Peyer's patch (tissue), 4 donors: ENCODE data around the gene SIPA1L3. TPM values are rescaled to one million over a fixed set of nuclear protein-coding genes. Genes with fewer than 3 reads are reported as not detected.

Experiments used
- DNase-seq, 3 donors: peaks; one replicate each; pipeline ENCODE4 v3.0.0-alpha.2; 2017 to 2019
- H3K27ac ChIP-seq, 4 donors: fragments of 200-600 bp; sonication (generic); one replicate each; pipeline ENCODE4 v1.5.1; 2016 to 2019
- H3K27me3 ChIP-seq, 2 donors: fragments of 200-600 bp; sonication (generic); one replicate each; pipeline ENCODE4 v1.5.1; 2019
- H3K36me3 ChIP-seq, 3 donors: fragments of 200-600 bp; sonication (generic); one replicate each; pipeline ENCODE4 v1.5.1; 2016 to 2019
- H3K4me1 ChIP-seq, 4 donors: fragments of 200-600 bp; sonication (generic); one replicate each; pipeline ENCODE4 v1.5.1; 2016 to 2019
- H3K4me3 ChIP-seq, 4 donors: fragments of 200-600 bp; sonication (generic); 1 replicate in 3 of 4; 2 replicates in 1 of 4; pipeline ENCODE4 v1.5.1; 2016 to 2019; ENCODE audit warnings: mild to moderate bottlenecking in 1 of 4
- H3K9me3 ChIP-seq, 4 donors: fragments of 200-600 bp; sonication (generic); one replicate each; pipeline ENCODE4 v1.5.1; 2016 to 2019; ENCODE audit warnings: mild to moderate bottlenecking in 1 of 4
- POLR2A ChIP-seq, 2 donors: fragments of 450-650 bp; IDR thresholded peaks; one replicate each; pipeline ENCODE4 v1.5.1; 2017; ENCODE audit warnings: antibody characterized with exemption in 2 of 2, mild to moderate bottlenecking in 2 of 2, moderate library complexity in 2 of 2
- total RNA-seq, 4 donors: library from RNA; depleted of rRNA; stranded (reverse); fragments of >200 nt; gene quantifications; one replicate each; pipeline ENCODE4 v1.1.0, GENCODE V29; 2016
- TF ChIP-seq, protein P1 (sequence below), 6 experiments: fragments of 450-650 bp in 4 of 6; fragments of 200-600 bp in 2 of 6; sonication (generic) in 1 of 6; IDR thresholded peaks; one replicate each; pipeline ENCODE4 v1.5.1; 2017 to 2019; ENCODE audit warnings: antibody characterized with exemption in 6 of 6, mild to moderate bottlenecking in 3 of 6, moderate library complexity in 1 of 6

SIPA1L3 gene
- total RNA-seq, 4 donors from 2014 or later, result 63.5 to 304 (median 264) TPM

DNA sequence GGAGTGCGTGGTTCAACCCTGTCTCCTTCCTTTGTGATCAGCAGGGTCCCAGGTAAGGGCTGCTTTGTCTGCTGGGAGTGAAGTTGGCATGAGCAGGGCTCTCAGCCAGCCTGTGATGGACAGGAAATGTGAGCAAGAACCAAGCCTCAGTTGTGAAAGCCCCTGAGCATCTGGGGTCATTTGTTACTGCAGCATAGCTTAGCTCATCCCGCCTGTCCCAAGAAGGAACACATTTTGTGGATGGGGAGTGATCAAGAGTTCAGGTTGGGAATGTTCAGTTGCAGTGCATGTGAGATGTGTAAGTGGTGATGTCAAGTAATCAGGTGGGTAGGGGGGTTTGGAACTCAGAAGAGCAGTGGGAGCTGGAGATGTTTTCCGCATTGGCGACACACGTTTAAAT lies 164.6 kb downstream of the SIPA1L3 start:
- H3K27me3 ChIP-seq, result no peaks in the 10 kb centered on the region
- peaks cover 0 to 5% (median 0%) of the 10 kb centered on the region in 3 donors for H3K36me3 ChIP-seq
- TF ChIP-seq, protein P1, sequence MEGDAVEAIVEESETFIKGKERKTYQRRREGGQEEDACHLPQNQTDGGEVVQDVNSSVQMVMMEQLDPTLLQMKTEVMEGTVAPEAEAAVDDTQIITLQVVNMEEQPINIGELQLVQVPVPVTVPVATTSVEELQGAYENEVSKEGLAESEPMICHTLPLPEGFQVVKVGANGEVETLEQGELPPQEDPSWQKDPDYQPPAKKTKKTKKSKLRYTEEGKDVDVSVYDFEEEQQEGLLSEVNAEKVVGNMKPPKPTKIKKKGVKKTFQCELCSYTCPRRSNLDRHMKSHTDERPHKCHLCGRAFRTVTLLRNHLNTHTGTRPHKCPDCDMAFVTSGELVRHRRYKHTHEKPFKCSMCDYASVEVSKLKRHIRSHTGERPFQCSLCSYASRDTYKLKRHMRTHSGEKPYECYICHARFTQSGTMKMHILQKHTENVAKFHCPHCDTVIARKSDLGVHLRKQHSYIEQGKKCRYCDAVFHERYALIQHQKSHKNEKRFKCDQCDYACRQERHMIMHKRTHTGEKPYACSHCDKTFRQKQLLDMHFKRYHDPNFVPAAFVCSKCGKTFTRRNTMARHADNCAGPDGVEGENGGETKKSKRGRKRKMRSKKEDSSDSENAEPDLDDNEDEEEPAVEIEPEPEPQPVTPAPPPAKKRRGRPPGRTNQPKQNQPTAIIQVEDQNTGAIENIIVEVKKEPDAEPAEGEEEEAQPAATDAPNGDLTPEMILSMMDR (IDR thresholded peaks at IDR 0.05), result no peak
- no peak overlapping the region for H3K4me3 ChIP-seq
- H3K4me1 ChIP-seq, result no peaks in the 10 kb centered on the region
- H3K27ac ChIP-seq, result no peak overlapping the region
- no peaks in the 10 kb centered on the region for H3K9me3 ChIP-seq
- DNase-seq, result no peak

DNA sequence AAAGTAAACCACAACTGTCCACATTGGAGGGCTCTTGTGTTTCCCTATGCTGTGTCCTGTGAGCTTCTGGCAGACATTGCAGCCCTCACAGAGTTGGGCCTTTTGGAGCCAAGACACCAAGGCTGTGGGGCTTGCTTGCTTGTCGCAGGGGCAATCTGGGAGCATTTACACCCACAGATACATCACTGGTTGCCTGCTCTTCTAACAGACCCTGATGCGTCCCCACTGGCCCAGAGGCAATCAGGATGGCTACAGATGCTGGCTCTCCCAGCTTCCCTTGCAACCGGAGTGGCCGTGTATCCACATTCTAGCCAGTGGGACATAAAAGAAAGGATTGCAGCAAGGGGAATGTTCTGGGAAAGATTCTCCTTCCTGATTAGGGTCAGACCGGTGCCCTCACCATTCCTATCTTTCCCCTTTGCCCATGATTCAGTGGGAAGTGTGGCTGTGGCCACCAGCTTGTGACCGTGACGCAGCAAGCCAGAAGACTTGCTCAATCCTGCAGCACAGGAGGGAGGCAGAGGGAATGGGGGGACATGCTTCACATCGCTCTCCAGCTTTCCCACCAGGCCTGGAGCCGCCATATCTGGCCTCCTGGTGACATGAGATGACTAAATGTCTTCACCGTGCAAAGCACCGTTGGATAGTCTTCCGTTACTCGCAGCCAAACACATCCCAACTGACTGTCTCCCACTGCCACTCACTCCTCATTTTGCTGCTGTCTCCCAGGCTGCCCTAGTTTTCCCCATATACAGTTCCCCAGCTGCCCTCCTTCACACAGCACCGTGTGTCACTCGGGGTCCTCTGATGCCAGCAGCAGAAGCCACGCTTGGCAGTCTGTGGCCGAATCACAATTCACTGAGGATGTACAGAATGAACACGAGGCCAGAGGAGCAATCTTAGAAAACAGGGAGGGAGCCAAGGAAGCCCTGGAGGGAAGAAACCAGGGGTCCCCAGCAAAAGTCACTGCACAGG lies 166.1 kb downstream of the SIPA1L3 start:
- TF ChIP-seq, protein P1 (IDR thresholded peaks at IDR 0.05), result no peak
- no peak for TF ChIP-seq POLR2A (IDR thresholded peaks at IDR 0.05)
- Histone ChIP-seq H3K36me3 (peaks cover 0 to 5% (median 0%) of the 10 kb centered on the region in 3 donors), H3K4me1 (no peaks in the 10 kb centered on the region), H3K4me3 (no peak overlapping the region), H3K9me3 (no peaks in the 10 kb centered on the region), H3K27ac (no peak overlapping the region), H3K27me3 (no peaks in the 10 kb centered on the region)
- DNase-seq, result no peak

DNA sequence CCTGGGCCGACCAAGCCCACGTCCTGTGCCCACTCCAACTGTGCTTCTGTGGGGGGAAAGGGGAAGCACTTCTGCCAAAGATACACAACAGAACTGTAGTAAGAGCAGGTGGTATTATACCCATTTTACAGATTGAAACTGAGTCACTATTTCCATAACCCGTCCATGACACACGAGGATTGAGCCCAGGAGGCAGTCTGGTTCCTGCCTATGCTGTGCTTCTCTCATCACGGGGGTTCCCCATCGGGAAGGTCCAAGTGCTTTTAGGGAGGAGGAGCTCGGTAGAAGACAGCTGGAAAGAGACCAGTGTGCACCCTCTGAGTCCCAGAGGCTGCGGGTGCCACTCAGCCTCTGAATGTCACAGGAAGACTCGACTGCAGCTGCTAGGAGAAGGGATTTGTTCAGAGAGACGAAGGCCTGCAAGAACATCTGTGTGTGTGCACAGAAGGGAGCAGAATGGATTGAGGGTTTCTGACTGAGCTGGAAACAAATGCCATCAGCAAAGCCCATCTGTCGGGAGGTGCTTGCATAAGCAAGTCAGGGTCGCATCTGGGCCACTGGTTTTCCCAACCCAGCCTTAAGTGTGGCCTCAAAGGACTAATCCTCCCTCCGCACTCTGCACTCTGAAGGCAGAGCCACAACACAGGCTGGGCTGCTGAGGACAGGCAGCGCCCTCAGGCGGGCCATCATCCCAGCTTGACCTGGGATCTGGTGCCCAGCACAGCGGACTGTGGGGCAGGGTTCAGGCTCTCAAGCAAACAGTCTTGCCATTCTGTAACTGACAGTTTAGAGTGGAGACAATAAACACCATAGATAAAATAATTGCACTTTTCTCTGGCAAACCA lies 167.1 kb downstream of the SIPA1L3 start:
- no peak overlapping the region for H3K27ac ChIP-seq
- H3K27me3 ChIP-seq, result no peaks in the 10 kb centered on the region
- H3K4me3 ChIP-seq, result no peak overlapping the region
- H3K36me3 ChIP-seq, result peaks cover 0 to 5% (median 0%) of the 10 kb centered on the region in 3 donors
- no peaks in the 10 kb centered on the region for H3K4me1 ChIP-seq
- no peaks in the 10 kb centered on the region for H3K9me3 ChIP-seq
- no peak for TF ChIP-seq POLR2A (IDR thresholded peaks at IDR 0.05)
- TF ChIP-seq, protein P1 (IDR thresholded peaks at IDR 0.05), result peak in 2 of 6 experiments; percentile 28 to 34
- peak in 1 of 3 donors; percentile 60 for DNase-seq

DNA sequence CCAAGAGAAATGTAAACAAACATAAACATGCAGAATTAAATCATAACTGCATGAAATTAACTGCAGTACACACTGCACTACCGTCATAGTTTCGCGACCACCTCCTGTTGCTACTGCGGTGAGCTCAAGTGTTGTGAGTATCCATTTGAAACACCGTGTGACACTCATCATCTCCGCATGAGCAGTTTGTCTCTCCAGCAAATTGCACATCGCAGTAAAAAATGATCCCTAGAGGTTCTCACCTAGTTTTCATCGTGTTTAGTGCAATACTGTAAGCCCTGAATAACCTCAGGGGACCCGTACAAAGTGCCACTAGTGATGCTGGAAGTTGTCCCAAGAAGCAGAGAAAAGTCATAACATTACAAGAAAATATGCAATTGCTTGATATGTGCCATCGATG lies 169.3 kb downstream of the SIPA1L3 start:
- Histone ChIP-seq H3K4me1 (no peaks in the 10 kb centered on the region), H3K27ac (no peak overlapping the region), H3K9me3 (no peaks in the 10 kb centered on the region), H3K27me3 (no peaks in the 10 kb centered on the region), H3K36me3 (peaks cover 0 to 8% (median 0%) of the 10 kb centered on the region in 3 donors), H3K4me3 (no peak overlapping the region)
- TF ChIP-seq, protein P1 (IDR thresholded peaks at IDR 0.05), result no peak
- DNase-seq, result no peak

DNA sequence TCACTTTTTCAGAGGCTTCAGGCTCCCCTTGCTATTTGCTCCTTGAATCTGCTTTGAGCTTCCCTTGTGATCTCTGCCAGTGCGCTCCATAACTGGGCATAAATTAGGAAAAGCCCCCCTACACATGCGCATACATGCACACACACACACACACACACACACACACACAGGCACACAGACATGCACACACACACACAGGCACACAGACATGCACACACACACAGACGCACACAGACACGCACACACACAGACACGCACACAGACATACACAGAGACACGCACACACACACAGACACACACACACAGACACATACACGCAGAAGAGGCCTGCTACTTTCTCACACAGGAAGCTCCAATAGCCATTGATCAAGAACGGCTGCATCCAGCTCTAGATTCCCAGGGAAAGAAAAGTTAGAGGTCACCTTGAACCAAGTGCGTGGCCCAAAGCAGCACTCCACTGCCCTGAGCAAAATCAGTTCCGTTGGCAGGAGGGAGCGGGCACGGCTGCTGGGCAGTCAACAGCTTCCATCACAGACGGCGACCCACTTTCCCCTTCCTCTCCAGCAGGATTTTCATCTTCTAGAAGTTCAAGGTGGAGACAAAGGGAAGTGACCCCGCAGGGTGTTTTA lies 171.4 kb downstream of the SIPA1L3 start:
- no peak for DNase-seq
- Histone ChIP-seq H3K27me3 (no peaks in the 10 kb centered on the region), H3K4me3 (no peak overlapping the region), H3K4me1 (no peaks in the 10 kb centered on the region), H3K9me3 (no peaks in the 10 kb centered on the region), H3K27ac (no peak overlapping the region), H3K36me3 (peaks cover 0 to 22% (median 0%) of the 10 kb centered on the region in 3 donors)
- TF ChIP-seq, protein P1 (IDR thresholded peaks at IDR 0.05), result no peak
